Hepatocyte (in vitro differentiated cells): Measurements from ENCODE around the gene NR3C2.

Source experiments
- EZH2 ChIP-seq: fragments of 200-600 bp; sonication (generic); IDR thresholded peaks from 2 replicates; pipeline ENCODE4 v1.6.1; 2016; ENCODE audit warnings: antibody characterized with exemption, mild to moderate bottlenecking, borderline replicate concordance
- EZH2phosphoT487 ChIP-seq: fragments of 200-600 bp; sonication (generic); IDR thresholded peaks from one replicate; pipeline ENCODE4 v1.6.1; 2018; ENCODE audit warnings: antibody characterized with exemption, mild to moderate bottlenecking, low read depth, moderate library complexity; ENCODE audit not compliant: unreplicated experiment, severe bottlenecking
- TF ChIP-seq, protein P1 (sequence below): fragments of 200-600 bp; sonication (generic); IDR thresholded peaks from 2 replicates; pipeline ENCODE4 v1.5.1; 2016; ENCODE audit warnings: antibody characterized with exemption, mild to moderate bottlenecking; ENCODE audit not compliant: poor library complexity

- TF ChIP-seq EZH2 (no peak), EZH2phosphoT487 (no peak)
- TF ChIP-seq, protein P1, sequence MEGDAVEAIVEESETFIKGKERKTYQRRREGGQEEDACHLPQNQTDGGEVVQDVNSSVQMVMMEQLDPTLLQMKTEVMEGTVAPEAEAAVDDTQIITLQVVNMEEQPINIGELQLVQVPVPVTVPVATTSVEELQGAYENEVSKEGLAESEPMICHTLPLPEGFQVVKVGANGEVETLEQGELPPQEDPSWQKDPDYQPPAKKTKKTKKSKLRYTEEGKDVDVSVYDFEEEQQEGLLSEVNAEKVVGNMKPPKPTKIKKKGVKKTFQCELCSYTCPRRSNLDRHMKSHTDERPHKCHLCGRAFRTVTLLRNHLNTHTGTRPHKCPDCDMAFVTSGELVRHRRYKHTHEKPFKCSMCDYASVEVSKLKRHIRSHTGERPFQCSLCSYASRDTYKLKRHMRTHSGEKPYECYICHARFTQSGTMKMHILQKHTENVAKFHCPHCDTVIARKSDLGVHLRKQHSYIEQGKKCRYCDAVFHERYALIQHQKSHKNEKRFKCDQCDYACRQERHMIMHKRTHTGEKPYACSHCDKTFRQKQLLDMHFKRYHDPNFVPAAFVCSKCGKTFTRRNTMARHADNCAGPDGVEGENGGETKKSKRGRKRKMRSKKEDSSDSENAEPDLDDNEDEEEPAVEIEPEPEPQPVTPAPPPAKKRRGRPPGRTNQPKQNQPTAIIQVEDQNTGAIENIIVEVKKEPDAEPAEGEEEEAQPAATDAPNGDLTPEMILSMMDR = no peak
Measured at GRCh38 chr4:148068065-148068911, 373.9 kb downstream of the NR3C2 start.
